ENCODE data around the gene CST4. TPM values are rescaled to one million over a fixed set of nuclear protein-coding genes. Genes with fewer than 3 reads are reported as not detected.
"Not testable (repeated sequence)": the region's sequence is repeated elsewhere in the genome, so short reads cannot be mapped to it uniquely, and the experiment has no call there.

CST4 gene
- total RNA-seq, 4 donors from 2014 or later, result 0.89 to 13.8 (median 3.0) TPM; not detected in 1

GRCh38 chr20:23664954-23665353 is 23.9 kb downstream of the CST4 start:
- TF ChIP-seq CTCF (IDR thresholded peaks at IDR 0.05) (no peak), POLR2A (IDR thresholded peaks at IDR 0.05) (no peak)
- H3K4me3 ChIP-seq (replicated peaks in 1 of 3), result no peak overlapping the region
- intact Hi-C loops (cut with DNase I), result no loop called here
- H3K27me3 ChIP-seq, result no peaks in the 10 kb centered on the region
- no peaks in the 10 kb centered on the region for H3K9me3 ChIP-seq
- H3K27ac ChIP-seq, result no peak overlapping the region
- no peaks in the 10 kb centered on the region for H3K4me1 ChIP-seq
- WGBS, 2 donors, result 95 to 97% methylated on average over 3 of the region's 3 CpGs
- DNase-seq, result no peak
- no peaks in the 10 kb centered on the region for H3K36me3 ChIP-seq

GRCh38 chr20:23664046-23664445 is 24.8 kb downstream of the CST4 start:
- H3K27me3 ChIP-seq; DNase-seq; H3K27ac ChIP-seq; H3K36me3 ChIP-seq; H3K4me3 ChIP-seq (replicated peaks in 1 of 3); intact Hi-C loops (cut with DNase I); H3K9me3 ChIP-seq; H3K4me1 ChIP-seq: not testable (repeated sequence)
- 74 to 83% methylated on average over 4 of the region's 4 CpGs for WGBS, 2 donors

- TF ChIP-seq POLR2A (IDR thresholded peaks at IDR 0.05) (no peak), CTCF (IDR thresholded peaks at IDR 0.05) (no peak)
- Histone ChIP-seq H3K36me3 (no peaks in the 10 kb centered on the region), H3K27ac (no peak overlapping the region), H3K27me3 (no peaks in the 10 kb centered on the region), H3K9me3 (no peaks in the 10 kb centered on the region), H3K4me1 (no peaks in the 10 kb centered on the region), H3K4me3 (replicated peaks in 1 of 3) (no peak overlapping the region)
- WGBS, 2 donors, result 78 to 80% methylated on average over 6 of the region's 6 CpGs
- DNase-seq, result no peak
- intact Hi-C loops (cut with DNase I), result no loop called here
Measured at GRCh38 chr20:23663180-23663579, 25.7 kb downstream of the CST4 start.

GRCh38 chr20:23662276-23662870 is 26.5 kb downstream of the CST4 start:
- no peaks in the 10 kb centered on the region for H3K4me1 ChIP-seq
- H3K27ac ChIP-seq, result no peak overlapping the region
- no peaks in the 10 kb centered on the region for H3K36me3 ChIP-seq
- no peaks in the 10 kb centered on the region for H3K27me3 ChIP-seq
- intact Hi-C loops (cut with DNase I), result no loop called here
- 87 to 93% methylated on average over 5 to 9 of the region's 9 CpGs for WGBS, 2 donors
- TF ChIP-seq POLR2A (IDR thresholded peaks at IDR 0.05), result no peak
- TF ChIP-seq CTCF (IDR thresholded peaks at IDR 0.05), result no peak
- no peaks in the 10 kb centered on the region for H3K9me3 ChIP-seq
- no peak for DNase-seq
- H3K4me3 ChIP-seq (replicated peaks in 1 of 3), result no peak overlapping the region

GRCh38 chr20:23661002-23661429 is 27.8 kb downstream of the CST4 start:
- H3K4me3 ChIP-seq (replicated peaks in 1 of 3), result no peak overlapping the region
- H3K27me3 ChIP-seq, result no peaks in the 10 kb centered on the region
- H3K9me3 ChIP-seq, result no peaks in the 10 kb centered on the region
- H3K4me1 ChIP-seq, result peaks cover 0 to 4% of the 10 kb centered on the region in 2 donors
- H3K36me3 ChIP-seq, result no peaks in the 10 kb centered on the region
- no peak overlapping the region for H3K27ac ChIP-seq
- TF ChIP-seq POLR2A (IDR thresholded peaks at IDR 0.05), result no peak
- TF ChIP-seq CTCF (IDR thresholded peaks at IDR 0.05), result no peak
- WGBS, 2 donors, result 87 to 93% methylated on average over 6 of the region's 6 CpGs
- no peak for DNase-seq
- intact Hi-C loops (cut with DNase I), result no loop called here
